Measurements from ENCODE around the gene PKP1.

- no peak for TF ChIP-seq CTCF (IDR thresholded peaks at IDR 0.05 in 8 of 11, conservative IDR thresholded peaks at IDR 0.05 in 3 of 11)
- no peak for TF ChIP-seq POLR2A (IDR thresholded peaks at IDR 0.05)
Measured at GRCh38 chr1:201344206-201345080, 61.1 kb downstream of the PKP1 start.
